HepG2 (cell line): ENCODE results near the gene ST6GALNAC3. TPM values are rescaled to one million over a fixed set of nuclear protein-coding genes. Genes with fewer than 3 reads are reported as not detected.

Source experiments
- ATAC-seq: fragments of 200-7000 bp; cut with Tn5 transposase; 3 replicates; pipeline ENCODE4 v1.9.1; 2020; ENCODE audit warnings: mild to moderate bottlenecking, moderate library complexity
- BruUV-seq: library from RNA; stranded (reverse); fragments of 400-500 nt; replicated peaks from 2 replicates; lab custom pipeline; 2021; lab: Mats Ljungman, UMichigan
- CTCF ChIA-PET: fragments of 300-600 bp; formaldehyde crosslinking; extraction: SDS; loops from one replicate; lab custom pipeline; 2021; ENCODE audit warnings: low total read pairs, inconsistent platforms, low intra/inter-chr PET ratio; lab: Yijun Ruan, JAX
- POLR2A ChIA-PET: fragments of 350-600 bp; sonication (Branson Sonifier 250); formaldehyde crosslinking; loops from one replicate; lab custom pipeline; 2020; ENCODE audit warnings: antibody characterized with exemption, inconsistent platforms; lab: Yijun Ruan, JAX
- DNase-seq: peaks from one replicate; pipeline ENCODE4 v3.0.0-alpha.2; 2015; ENCODE audit warnings: low spot score
- FAIRE-seq: peaks from 3 replicates; lab custom pipeline; 2011; peaks lifted over from hg19 to GRCh38; lab: Jason Lieb, UNC
- H2AFZ ChIP-seq: one replicate; pipeline ENCODE4 v1.6.1; 2011; ENCODE audit warnings: low read length, inconsistent platforms
- H3K27ac ChIP-seq: fragments of 300-600 bp; 3 replicates; pipeline ENCODE4 v1.8.0; 2011; ENCODE audit warnings: mixed run types, mild to moderate bottlenecking, mixed read lengths, low read length, inconsistent platforms; ENCODE audit not compliant: insufficient read depth; ENCODE audit errors: extremely low read length
- H3K27me3 ChIP-seq, 2 experiments: fragments of 200-600 bp in 1 of 2; 2 replicates in 1 of 2; 3 replicates in 1 of 2; pipeline versions ENCODE4 v1.6.0 to v1.8.0; 2011; ENCODE audit warnings: low read length in 2 of 2, mild to moderate bottlenecking in 2 of 2, moderate library complexity in 2 of 2, inconsistent platforms in 1 of 2; ENCODE audit not compliant: insufficient read depth in 2 of 2, control insufficient read depth in 1 of 2
- H3K36me3 ChIP-seq, 2 experiments: fragments of 200-600 bp in 1 of 2; replicated peaks in 1 of 2; 2 replicates in 1 of 2; 3 replicates in 1 of 2; pipeline versions ENCODE4 v1.5.1 to v1.8.0; 2011; ENCODE audit warnings: low read length in 2 of 2, inconsistent platforms in 1 of 2; ENCODE audit not compliant: insufficient read depth in 2 of 2, control insufficient read depth in 1 of 2
- H3K4me1 ChIP-seq: 2 replicates; pipeline ENCODE4 v1.5.1; 2012; ENCODE audit warnings: low read length, inconsistent platforms; ENCODE audit not compliant: insufficient read depth
- H3K4me2 ChIP-seq: 2 replicates; pipeline ENCODE4 v1.6.0; 2011; ENCODE audit warnings: low read depth, low read length, inconsistent platforms
- H3K4me3 ChIP-seq, 3 experiments: fragments of 200-600 bp in 1 of 3; sonication (generic), shearing (Covaris generic) in 1 of 3; replicated peaks in 1 of 3; 2 replicates each; pipeline ENCODE4 v1.5.1; 2011 to 2016; ENCODE audit warnings: low read length in 3 of 3, inconsistent platforms in 2 of 3, low read depth in 2 of 3, mild to moderate bottlenecking in 2 of 3, control low read depth in 1 of 3, mixed read lengths in 1 of 3; ENCODE audit not compliant: insufficient read depth in 1 of 3
- H3K79me2 ChIP-seq: one replicate; pipeline ENCODE4 v1.6.1; 2011; ENCODE audit warnings: low read length, inconsistent platforms; ENCODE audit not compliant: insufficient read depth
- H3K9ac ChIP-seq: 2 replicates; pipeline ENCODE4 v1.6.0; 2011; ENCODE audit warnings: mild to moderate bottlenecking, low read depth, low read length, inconsistent platforms; ENCODE audit not compliant: insufficient read depth
- H3K9me3 ChIP-seq: 2 replicates; pipeline ENCODE4 v1.5.1; 2012; ENCODE audit warnings: mild to moderate bottlenecking, low read length
- H4K20me1 ChIP-seq: 2 replicates; pipeline ENCODE4 v1.6.0; 2011; ENCODE audit warnings: inconsistent platforms, mild to moderate bottlenecking, low read length, moderate library complexity; ENCODE audit not compliant: insufficient read depth
- BRF2 ChIP-seq: sonication (generic); formaldehyde crosslinking; IDR thresholded peaks from 2 replicates; pipeline ENCODE4 v1.8.1; 2022; ENCODE audit warnings: mild to moderate bottlenecking, missing genetic modification reagents
- KDM5A ChIP-seq: fragments of 200-600 bp; sonication (generic); IDR thresholded peaks from 2 replicates; pipeline ENCODE4 v1.7.0; 2018; ENCODE audit warnings: antibody characterized with exemption, mild to moderate bottlenecking, low read length, borderline replicate concordance
- NCOA1 ChIP-seq: sonication (generic); formaldehyde crosslinking; IDR thresholded peaks from 2 replicates; pipeline ENCODE4 v1.9.0; 2021; ENCODE audit warnings: missing genetic modification reagents
- SMAD1 ChIP-seq: sonication (generic); formaldehyde crosslinking; IDR thresholded peaks from 2 replicates; pipeline ENCODE4 v1.4.0; 2020; ENCODE audit warnings: missing genetic modification reagents, low read depth, mild to moderate bottlenecking, borderline replicate concordance
- SRY ChIP-seq: sonication (generic); formaldehyde crosslinking; IDR thresholded peaks from 2 replicates; pipeline ENCODE4 v1.8.0; 2022; ENCODE audit warnings: mild to moderate bottlenecking, missing genetic modification reagents
- SSRP1 ChIP-seq: IDR thresholded peaks from 2 replicates; pipeline ENCODE4 v1.6.1; 2016; ENCODE audit warnings: control low read depth
- TRIM22 ChIP-seq: fragments of 450-650 bp; IDR thresholded peaks from 2 replicates; pipeline ENCODE4 v1.6.1; 2017
- U2AF2 ChIP-seq: fragments of 200-400 bp; formaldehyde crosslinking; IDR thresholded peaks from 2 replicates; pipeline ENCODE4 v1.6.1; 2017; ENCODE audit warnings: low read depth, mild to moderate bottlenecking, low read length
- ZBTB21 ChIP-seq: sonication (generic); formaldehyde crosslinking; IDR thresholded peaks from 2 replicates; pipeline ENCODE4 v1.4.0; 2020; ENCODE audit warnings: missing genetic modification reagents
- ZBTB26 ChIP-seq: IDR thresholded peaks from 2 replicates; pipeline ENCODE4 v1.6.1; 2016; ENCODE audit warnings: missing compliant biosample characterization, missing genetic modification reagents, borderline replicate concordance
- ZFP36L2 ChIP-seq: sonication (generic); formaldehyde crosslinking; IDR thresholded peaks from 2 replicates; pipeline ENCODE4 v1.4.0; 2020; ENCODE audit warnings: missing genetic modification reagents
- ZHX1 ChIP-seq: sonication (generic); formaldehyde crosslinking; IDR thresholded peaks from 2 replicates; pipeline ENCODE4 v1.8.1; 2022; ENCODE audit warnings: low read depth, mild to moderate bottlenecking, missing genetic modification reagents
- ZNF121 ChIP-seq: sonication (generic); formaldehyde crosslinking; IDR thresholded peaks from 2 replicates; pipeline ENCODE4 v1.5.0; 2020; ENCODE audit warnings: mild to moderate bottlenecking, missing genetic modification reagents
- ZNF234 ChIP-seq: sonication (generic); formaldehyde crosslinking; conservative IDR thresholded peaks from 2 replicates; pipeline ENCODE4 v1.5.1; 2020; ENCODE audit warnings: mild to moderate bottlenecking, missing genetic modification reagents
- ZNF251 ChIP-seq: sonication (generic); formaldehyde crosslinking; IDR thresholded peaks from 2 replicates; pipeline ENCODE4 v1.9.0; 2021; ENCODE audit warnings: mild to moderate bottlenecking, missing genetic modification reagents
- ZNF296 ChIP-seq: sonication (generic); formaldehyde crosslinking; conservative IDR thresholded peaks from 2 replicates; pipeline ENCODE4 v1.5.0; 2020; ENCODE audit warnings: mild to moderate bottlenecking, missing genetic modification reagents
- ZNF552 ChIP-seq: sonication (generic); formaldehyde crosslinking; IDR thresholded peaks from 2 replicates; pipeline ENCODE4 v1.9.0; 2022; ENCODE audit warnings: missing genetic modification reagents, mild to moderate bottlenecking, borderline replicate concordance
- ZSCAN30 ChIP-seq: sonication (generic); formaldehyde crosslinking; IDR thresholded peaks from 2 replicates; pipeline ENCODE4 v1.5.0; 2020; ENCODE audit warnings: mild to moderate bottlenecking, missing genetic modification reagents
- WGBS: methylation state at CpG from one replicate; pipeline ENCODE4 v1.1.6; 2017; ENCODE audit warnings: low lambda C conversion rate; 5-methylcytosine and 5-hydroxymethylcytosine counted together
- in situ Hi-C: cut with HindIII; loops from 2 replicates; pipeline ENCODE4 v1.10.0; 2017; ENCODE audit warnings: low pct_unique_long_range_greater_than_20kb; ENCODE audit not compliant: extremely low pct_ligation_motif_present
- intact Hi-C: fragments of 100-400 bp; cut with micrococcal nuclease; formaldehyde crosslinking; loops from one replicate; pipeline ENCODE4 v1.10.0; 2022; ENCODE audit not compliant: unreplicated experiment
- polyA plus RNA-seq, 8 experiments: library from polyadenylated mRNA; depleted of rRNA in 3 of 8; stranded (reverse) in 7 of 8; unstranded in 1 of 8; fragments of >200 nt; fragmentation: Illumina TruSeq in 4 of 8; extraction: Trizol in 4 of 8; gene quantifications; 2 replicates each; pipeline versions ENCODE4 v1.2.1 to v1.2.3, GENCODE V29; 2011 to 2016; ENCODE audit warnings: low read depth in 4 of 8, missing spikeins in 1 of 8, mixed read lengths in 1 of 8; ENCODE audit not compliant: insufficient read depth in 1 of 8
- total RNA-seq, 5 experiments: library from RNA; depleted of rRNA; stranded (reverse); fragments of >200 nt; fragmentation: Illumina TruSeq; extraction: Trizol; gene quantifications; 2 replicates each; pipeline ENCODE4 v1.2.3, GENCODE V29; 2016; ENCODE audit warnings: low read depth in 1 of 5

Gene ST6GALNAC3
- total and polyA plus RNA-seq, 2 of the 13 experiments (the other 11 are each of a cell fraction or from before 2014, with no cell fraction given) = not detected

- TF ChIP-seq SRY (CRISPR knock-in tag) (no peak), ZBTB26 (CRISPR knock-in tag) (no peak), ZBTB21 (CRISPR knock-in tag) (no peak), ZNF296 (CRISPR knock-in tag) (no peak), U2AF2 (no peak), BRF2 (CRISPR knock-in tag) (no peak), ZSCAN30 (no peak), ZNF234 (CRISPR knock-in tag) (no peak), ZNF552 (no peak), NCOA1 (CRISPR knock-in tag) (no peak), ZFP36L2 (no peak), ZNF121 (CRISPR knock-in tag) (no peak)
Measured at GRCh38 chr1:76037324-76037723, 37.2 kb upstream of the ST6GALNAC3 start (continued).

GRCh38 chr1:76038287-76039004 is 36.1 kb upstream of the ST6GALNAC3 start:
- no peaks in the 10 kb centered on the region for H3K27me3 ChIP-seq
- no peaks in the 10 kb centered on the region for H3K4me1 ChIP-seq
- no peak overlapping the region for H3K4me2 ChIP-seq
- CTCF ChIA-PET = no interaction called here
- FAIRE-seq (no peak), ATAC-seq (no peak), DNase-seq (no peak)
- H2AFZ ChIP-seq = no peak overlapping the region
- H4K20me1 ChIP-seq = no peaks in the 10 kb centered on the region
- WGBS = 14% methylated on average over 3 of the region's 3 CpGs
- no TSS peak for BruUV-seq
- H3K27ac ChIP-seq = no peak overlapping the region
- in situ Hi-C loops = no loop called here
- H3K36me3 ChIP-seq = no peaks in the 10 kb centered on the region
- no peaks in the 10 kb centered on the region for H3K9me3 ChIP-seq
- POLR2A ChIA-PET = no interaction called here
- no peaks in the 10 kb centered on the region for H3K79me2 ChIP-seq
- H3K9ac ChIP-seq = no peak overlapping the region
- intact Hi-C loops = no loop called here
- no peak overlapping the region for H3K4me3 ChIP-seq
- no peak for TF ChIP-seq SMAD1 (CRISPR knock-in tag)
- TF ChIP-seq ZHX1 = no peak
- no peak for TF ChIP-seq SSRP1 (CRISPR knock-in tag)
- no peak for TF ChIP-seq KDM5A
- no peak for TF ChIP-seq TRIM22
- no peak for TF ChIP-seq ZNF251
